ENCODE data around the gene OLFM4. TPM values are rescaled to one million over a fixed set of nuclear protein-coding genes. Genes with fewer than 3 reads are reported as not detected.

Gene OLFM4
- total and polyA plus RNA-seq, 2 of the 8 experiments (the other 6 are each of a cell fraction or from before 2014, with no cell fraction given), result not detected

DNA sequence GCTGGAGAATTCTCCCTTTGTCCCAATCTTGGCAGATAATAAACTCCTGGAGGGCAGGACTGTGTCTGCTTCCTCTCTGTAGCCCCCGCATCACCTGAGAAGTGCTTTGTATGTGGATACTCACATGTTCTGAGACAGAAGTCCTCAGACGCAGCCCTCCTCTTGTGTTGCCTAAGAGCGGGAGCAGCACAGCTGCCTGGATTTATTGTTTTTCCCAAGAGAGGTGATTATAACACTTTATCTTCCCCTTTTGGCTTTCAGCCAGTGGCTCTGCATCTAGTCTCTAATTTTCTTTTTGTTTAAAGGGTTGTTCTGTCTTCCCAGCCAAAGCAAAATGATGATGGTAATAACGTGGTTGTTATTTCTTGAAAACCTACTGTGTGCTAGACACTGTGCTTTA lies 36.1 kb downstream of the OLFM4 start (continued):
- TF ChIP-seq CHD7 (IDR thresholded peaks at IDR 0.05; ENCODE audit: insufficient replicate concordance, low read length) (no peak), CHD2 (IDR thresholded peaks at IDR 0.05; ENCODE audit: low read length) (no peak), SIRT6 (IDR thresholded peaks at IDR 0.05; ENCODE audit: low read length) (no peak), NANOG (IDR thresholded peaks at IDR 0.05; ENCODE audit: insufficient read depth, low read depth, low read length, poor library complexity, severe bottlenecking) (no peak), E2F6 (IDR thresholded peaks at IDR 0.05) (no peak), EP300 (IDR thresholded peaks at IDR 0.05; ENCODE audit: borderline replicate concordance in 1 of 2, low read depth in 2 of 2, low read length in 2 of 2) (no peak), PHF8 (conservative IDR thresholded peaks at IDR 0.05; ENCODE audit: low read depth, low read length) (no peak), EZH2 (IDR thresholded peaks at IDR 0.05; ENCODE audit: low read depth, low read length, severe bottlenecking) (no peak), ZNF274 (IDR thresholded peaks at IDR 0.05; ENCODE audit: borderline replicate concordance, extremely low read depth, low read length) (no peak), JUND (IDR thresholded peaks at IDR 0.05; ENCODE audit: low read length) (no peak), GABPA (IDR thresholded peaks at IDR 0.05; ENCODE audit: borderline replicate concordance, insufficient read depth, low read length) (no peak)
